Measurements from ENCODE around the gene ZC3H14.

The ZC3H14 gene, protein sequence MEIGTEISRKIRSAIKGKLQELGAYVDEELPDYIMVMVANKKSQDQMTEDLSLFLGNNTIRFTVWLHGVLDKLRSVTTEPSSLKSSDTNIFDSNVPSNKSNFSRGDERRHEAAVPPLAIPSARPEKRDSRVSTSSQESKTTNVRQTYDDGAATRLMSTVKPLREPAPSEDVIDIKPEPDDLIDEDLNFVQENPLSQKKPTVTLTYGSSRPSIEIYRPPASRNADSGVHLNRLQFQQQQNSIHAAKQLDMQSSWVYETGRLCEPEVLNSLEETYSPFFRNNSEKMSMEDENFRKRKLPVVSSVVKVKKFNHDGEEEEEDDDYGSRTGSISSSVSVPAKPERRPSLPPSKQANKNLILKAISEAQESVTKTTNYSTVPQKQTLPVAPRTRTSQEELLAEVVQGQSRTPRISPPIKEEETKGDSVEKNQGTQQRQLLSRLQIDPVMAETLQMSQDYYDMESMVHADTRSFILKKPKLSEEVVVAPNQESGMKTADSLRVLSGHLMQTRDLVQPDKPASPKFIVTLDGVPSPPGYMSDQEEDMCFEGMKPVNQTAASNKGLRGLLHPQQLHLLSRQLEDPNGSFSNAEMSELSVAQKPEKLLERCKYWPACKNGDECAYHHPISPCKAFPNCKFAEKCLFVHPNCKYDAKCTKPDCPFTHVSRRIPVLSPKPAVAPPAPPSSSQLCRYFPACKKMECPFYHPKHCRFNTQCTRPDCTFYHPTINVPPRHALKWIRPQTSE

DNA sequence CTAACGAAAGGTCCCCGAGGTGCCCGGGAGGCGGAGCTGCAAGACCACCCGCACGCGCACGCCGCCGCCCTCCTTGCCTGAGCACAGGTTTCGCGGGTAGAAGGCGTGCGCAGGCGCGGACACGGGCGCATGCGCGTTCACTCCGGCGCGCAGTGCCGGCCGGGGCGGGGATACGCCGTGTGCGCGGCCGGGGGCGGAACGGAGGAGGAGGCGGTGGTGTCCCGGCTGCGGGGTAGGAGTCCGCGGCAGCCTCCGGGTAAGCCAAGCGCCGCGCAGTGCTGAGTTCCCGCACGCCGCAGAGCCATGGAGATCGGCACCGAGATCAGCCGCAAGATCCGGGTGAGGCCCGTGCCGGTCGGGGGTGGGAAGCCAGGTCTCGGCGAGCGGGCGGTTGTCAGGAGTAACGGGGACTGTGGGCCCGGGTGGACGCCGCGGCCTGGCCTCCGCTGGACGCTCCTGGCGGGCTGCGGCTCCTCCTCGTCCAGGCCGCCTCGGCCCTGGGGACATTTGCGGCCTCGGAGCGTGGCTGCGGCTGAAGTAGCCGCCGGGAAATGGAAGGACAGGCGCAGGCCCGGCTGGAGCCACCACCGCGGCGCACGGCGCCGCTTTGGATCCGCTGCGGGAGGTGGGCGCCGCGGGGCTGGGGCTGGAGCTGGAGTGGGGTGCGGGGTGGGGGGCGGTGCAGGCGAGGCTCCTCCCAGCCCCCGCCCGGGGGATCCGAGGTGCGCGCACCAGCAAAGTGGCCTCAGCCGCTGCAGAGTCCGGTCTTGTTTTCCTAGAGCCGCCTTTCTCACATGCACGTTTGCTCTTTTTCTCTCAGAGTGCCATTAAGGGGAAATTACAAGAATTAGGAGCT is at the start of gene ZC3H14:
Gene ZC3H14 (plus strand): TSS at position 207 of the 856 bp plus-strand sequence. CDS start 97 bp downstream, at position 304.
- TF ChIP-seq, protein P1, sequence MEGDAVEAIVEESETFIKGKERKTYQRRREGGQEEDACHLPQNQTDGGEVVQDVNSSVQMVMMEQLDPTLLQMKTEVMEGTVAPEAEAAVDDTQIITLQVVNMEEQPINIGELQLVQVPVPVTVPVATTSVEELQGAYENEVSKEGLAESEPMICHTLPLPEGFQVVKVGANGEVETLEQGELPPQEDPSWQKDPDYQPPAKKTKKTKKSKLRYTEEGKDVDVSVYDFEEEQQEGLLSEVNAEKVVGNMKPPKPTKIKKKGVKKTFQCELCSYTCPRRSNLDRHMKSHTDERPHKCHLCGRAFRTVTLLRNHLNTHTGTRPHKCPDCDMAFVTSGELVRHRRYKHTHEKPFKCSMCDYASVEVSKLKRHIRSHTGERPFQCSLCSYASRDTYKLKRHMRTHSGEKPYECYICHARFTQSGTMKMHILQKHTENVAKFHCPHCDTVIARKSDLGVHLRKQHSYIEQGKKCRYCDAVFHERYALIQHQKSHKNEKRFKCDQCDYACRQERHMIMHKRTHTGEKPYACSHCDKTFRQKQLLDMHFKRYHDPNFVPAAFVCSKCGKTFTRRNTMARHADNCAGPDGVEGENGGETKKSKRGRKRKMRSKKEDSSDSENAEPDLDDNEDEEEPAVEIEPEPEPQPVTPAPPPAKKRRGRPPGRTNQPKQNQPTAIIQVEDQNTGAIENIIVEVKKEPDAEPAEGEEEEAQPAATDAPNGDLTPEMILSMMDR (conservative IDR thresholded peaks at IDR 0.05), result no peak
- H3K27ac ChIP-seq, result peak within 1 kb of the TSS; percentile 94

DNA sequence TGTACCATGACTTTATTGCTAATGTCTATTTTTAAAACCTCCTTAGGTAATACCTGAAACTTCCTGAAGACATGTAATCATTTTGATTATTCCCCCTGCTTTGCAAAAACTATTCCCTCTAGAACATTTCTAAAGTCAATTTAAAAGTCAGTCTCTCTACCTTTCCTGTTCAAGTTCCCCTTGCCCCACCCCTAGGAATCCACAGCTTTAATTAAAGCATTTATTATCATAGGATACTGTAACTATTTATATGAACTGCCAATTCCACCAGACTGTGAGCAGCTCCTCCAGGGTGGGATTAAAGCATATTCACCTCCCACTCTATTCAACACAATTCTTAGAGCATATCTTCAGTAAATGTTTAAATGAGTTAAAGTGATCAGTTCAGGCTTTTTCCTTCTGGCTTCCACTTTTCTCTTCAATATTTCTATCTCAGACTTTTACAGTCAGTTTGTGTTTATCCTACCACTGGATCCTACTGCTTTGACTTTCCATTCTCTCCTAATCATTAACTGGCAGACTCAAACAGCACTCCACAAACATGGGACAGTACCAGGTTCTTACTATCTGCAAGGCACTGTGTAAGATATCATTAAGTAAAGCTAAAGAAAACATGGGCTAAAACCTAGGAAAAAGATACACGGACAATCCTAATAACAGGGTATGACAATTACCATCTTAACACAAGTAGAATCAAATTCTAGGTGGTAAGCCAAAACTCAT is 47.2 kb upstream of the ZC3H14 start:
- TF ChIP-seq, protein P1 (conservative IDR thresholded peaks at IDR 0.05), result no peak
- no peak overlapping the region for H3K27ac ChIP-seq

DNA sequence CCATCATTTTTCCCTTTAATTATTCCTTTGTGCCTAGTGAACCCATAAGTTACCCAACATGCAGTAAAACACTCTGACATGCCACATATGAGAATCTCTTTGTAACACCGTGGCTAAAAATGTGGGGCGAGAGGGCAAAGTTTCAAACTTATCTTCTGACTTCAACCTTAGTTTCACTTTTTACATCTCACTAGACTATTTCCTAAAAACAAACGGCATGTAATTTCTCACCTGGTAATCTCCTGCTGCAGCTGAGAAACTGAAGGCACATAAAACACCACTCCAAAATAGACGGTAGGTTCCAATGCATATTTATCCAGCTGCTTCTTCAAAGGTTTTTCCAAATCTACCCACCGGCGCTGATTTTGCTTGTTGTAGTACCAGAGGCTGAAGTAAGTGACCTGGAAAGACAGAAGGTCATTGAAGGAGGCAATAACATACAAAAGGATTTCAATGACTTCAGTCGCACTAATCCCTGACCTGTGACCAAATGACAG is 45.9 kb upstream of the ZC3H14 start:
- H3K27ac ChIP-seq, result no peak overlapping the region
- TF ChIP-seq, protein P1 (conservative IDR thresholded peaks at IDR 0.05), result no peak

DNA sequence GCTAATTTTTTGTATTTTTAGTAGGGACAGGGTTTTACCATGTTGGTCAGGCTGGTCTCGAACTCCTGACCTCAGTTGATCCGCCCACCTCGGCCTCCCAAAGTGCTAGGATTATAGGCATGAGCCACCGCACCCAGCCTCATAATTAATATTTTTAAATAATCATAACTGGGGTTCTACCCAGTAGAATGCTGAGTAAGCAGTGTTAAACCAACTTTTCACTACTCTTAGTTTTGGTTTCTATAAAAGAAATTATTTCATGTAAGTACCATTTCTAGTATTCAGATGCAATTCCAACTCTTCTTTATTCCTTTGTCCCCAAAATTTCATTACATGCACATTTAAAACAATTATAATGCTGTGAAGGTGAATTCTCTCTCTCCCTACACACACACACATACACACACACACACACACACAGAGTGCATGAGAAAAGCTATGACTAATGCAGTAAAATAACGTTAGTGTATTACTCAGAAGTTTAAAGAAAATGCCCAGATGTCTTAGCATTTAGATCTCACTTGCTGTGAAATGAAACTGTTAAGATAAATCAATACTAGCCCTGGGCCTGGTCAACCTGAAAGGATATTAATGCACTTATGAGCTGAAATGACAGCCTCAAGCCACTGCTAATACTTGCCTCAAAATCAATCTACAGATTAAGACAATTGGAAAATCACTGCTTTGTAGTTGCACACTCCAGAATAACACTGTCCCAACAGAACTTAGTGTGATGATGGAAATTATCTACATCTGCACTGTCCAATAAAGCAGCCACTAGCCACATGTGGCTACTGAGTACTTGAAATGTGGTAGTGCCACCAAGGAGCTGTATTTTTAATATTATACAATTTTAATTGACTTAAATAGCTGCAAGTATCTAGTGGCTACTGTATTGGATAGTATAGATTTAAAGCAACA is 44.0 kb upstream of the ZC3H14 start:
- H3K27ac ChIP-seq, result no peak overlapping the region
- TF ChIP-seq, protein P1 (conservative IDR thresholded peaks at IDR 0.05), result no peak

DNA sequence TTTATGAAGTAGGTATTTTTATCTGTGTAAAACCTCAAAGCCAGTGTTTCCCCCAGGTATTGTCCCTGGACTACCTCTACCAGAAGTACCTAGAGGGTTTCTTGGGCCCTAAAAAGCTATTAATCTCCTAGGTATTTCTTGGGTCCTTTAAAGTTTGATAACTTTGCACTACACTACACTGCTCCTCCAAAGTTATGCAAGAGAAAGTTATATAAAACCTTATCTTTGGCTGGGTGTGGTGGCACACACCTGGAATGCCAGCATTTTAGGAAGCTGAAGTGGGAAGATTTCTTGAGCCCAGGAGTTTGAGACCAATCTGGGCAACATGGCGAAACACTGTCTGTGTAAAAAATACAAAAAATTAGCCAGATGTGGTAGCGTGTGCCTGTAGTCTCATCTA is 42.9 kb upstream of the ZC3H14 start:
- H3K27ac ChIP-seq, result no peak overlapping the region
- TF ChIP-seq, protein P1 (conservative IDR thresholded peaks at IDR 0.05), result no peak

DNA sequence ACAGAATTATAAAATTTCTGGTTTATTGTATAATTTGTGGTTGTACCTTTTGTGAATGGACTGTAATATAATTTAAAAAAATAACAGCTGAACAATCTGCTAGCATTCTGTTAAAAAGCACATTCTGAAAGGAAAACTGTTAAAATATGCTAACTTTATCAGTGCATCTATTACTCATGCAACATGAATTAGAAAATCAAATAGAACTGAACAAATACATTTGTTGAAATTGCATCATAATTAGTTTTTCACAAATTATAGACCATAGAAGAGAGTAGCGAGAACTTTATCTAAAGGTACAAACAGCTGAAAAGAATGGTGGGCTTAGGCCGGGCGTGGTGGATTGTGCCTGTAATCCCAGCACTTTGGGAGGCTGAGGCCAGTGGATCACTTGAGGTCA is 41.0 kb upstream of the ZC3H14 start:
- TF ChIP-seq, protein P1 (conservative IDR thresholded peaks at IDR 0.05), result no peak
- peak overlapping the region; percentile 77 for H3K27ac ChIP-seq

All from VCaP (cell line).